ENCODE results near the gene ZNF362.
"Not testable (repeated sequence)": the region's sequence is repeated elsewhere in the genome, so short reads cannot be mapped to it uniquely, and the experiment has no call there.

The ZNF362 gene

DNA sequence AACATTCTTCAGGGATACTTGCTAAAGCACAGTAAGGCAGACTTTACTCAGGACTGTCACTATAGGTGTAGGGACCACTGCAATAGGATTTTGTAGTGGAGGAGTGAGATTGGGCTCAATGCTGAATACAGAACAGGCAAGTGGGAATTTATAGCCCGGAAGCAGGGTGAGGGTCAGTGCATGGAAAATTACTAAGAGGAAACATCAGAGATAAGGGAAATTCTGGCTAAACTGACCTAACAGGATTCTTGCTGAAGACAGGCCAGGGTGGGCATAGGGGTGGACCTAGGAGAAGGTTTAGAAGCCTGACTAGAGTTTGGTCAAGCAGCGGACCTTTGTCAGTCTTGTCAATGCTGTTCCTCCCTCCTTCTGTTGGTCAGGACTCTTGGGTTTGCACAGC is 20.8 kb upstream of the ZNF362 start:
- Histone ChIP-seq H3K79me2 (ENCODE audit: control insufficient read depth, low read length) (no peaks in the 10 kb centered on the region), H3K36me3 (ENCODE audit: control insufficient read depth, low read length) (no peaks in the 10 kb centered on the region), H3F3A (ENCODE audit: control insufficient read depth, insufficient read depth) (no peaks in the 10 kb centered on the region), H3K4me2 (ENCODE audit: low read length) (no peak overlapping the region), H3K4me1 (ENCODE audit: control insufficient read depth, low read length) (no peaks in the 10 kb centered on the region), H3K27me3 (ENCODE audit: control insufficient read depth, low read length) (peaks cover 5% of the 10 kb centered on the region), H3K9me3 (ENCODE audit: control insufficient read depth, insufficient read depth, low read length) (no peaks in the 10 kb centered on the region), H3K27ac (ENCODE audit: low read depth, low read length) (no peak overlapping the region), H4K20me1 (ENCODE audit: control insufficient read depth, insufficient read depth, low read depth, low read length) (no peaks in the 10 kb centered on the region), H3K4me3 (ENCODE audit: low read length) (no peak overlapping the region), H3K9me2 (replicated peaks; ENCODE audit: control insufficient read depth, low read length) (no peaks in the 10 kb centered on the region)
- TF ChIP-seq EZH2phosphoT487 (IDR thresholded peaks at IDR 0.05; ENCODE audit: borderline replicate concordance, low read length) = no peak
- TF ChIP-seq, protein P1, sequence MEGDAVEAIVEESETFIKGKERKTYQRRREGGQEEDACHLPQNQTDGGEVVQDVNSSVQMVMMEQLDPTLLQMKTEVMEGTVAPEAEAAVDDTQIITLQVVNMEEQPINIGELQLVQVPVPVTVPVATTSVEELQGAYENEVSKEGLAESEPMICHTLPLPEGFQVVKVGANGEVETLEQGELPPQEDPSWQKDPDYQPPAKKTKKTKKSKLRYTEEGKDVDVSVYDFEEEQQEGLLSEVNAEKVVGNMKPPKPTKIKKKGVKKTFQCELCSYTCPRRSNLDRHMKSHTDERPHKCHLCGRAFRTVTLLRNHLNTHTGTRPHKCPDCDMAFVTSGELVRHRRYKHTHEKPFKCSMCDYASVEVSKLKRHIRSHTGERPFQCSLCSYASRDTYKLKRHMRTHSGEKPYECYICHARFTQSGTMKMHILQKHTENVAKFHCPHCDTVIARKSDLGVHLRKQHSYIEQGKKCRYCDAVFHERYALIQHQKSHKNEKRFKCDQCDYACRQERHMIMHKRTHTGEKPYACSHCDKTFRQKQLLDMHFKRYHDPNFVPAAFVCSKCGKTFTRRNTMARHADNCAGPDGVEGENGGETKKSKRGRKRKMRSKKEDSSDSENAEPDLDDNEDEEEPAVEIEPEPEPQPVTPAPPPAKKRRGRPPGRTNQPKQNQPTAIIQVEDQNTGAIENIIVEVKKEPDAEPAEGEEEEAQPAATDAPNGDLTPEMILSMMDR (IDR thresholded peaks at IDR 0.05; ENCODE audit: low read depth, low read length, poor library complexity, severe bottlenecking) = no peak

DNA sequence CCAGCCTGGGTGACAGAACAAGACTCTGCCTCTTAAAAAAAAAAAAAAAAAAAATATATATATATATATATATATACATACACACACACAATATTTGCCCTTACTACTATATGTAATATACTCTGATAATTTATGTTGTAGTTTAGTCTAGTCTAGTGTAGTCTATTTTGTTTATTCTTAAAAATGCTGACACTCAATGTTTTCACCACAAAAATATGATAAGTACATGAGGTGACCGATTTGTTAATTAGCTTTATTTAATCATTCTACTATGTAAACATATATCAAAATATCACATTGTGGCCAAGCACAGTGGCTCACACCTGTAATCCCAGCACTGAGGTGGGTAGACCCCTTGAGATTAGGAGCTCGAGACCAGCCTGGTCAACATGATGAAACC is 19.8 kb upstream of the ZNF362 start:
- H3K4me3 ChIP-seq (ENCODE audit: low read length) = no peak overlapping the region
- H3F3A ChIP-seq (ENCODE audit: control insufficient read depth, insufficient read depth) = no peaks in the 10 kb centered on the region
- H3K36me3 ChIP-seq (ENCODE audit: control insufficient read depth, low read length) = no peaks in the 10 kb centered on the region
- TF ChIP-seq, protein P1 (IDR thresholded peaks at IDR 0.05; ENCODE audit: low read depth, low read length, poor library complexity, severe bottlenecking) = no peak
- no peak for TF ChIP-seq EZH2phosphoT487 (IDR thresholded peaks at IDR 0.05; ENCODE audit: borderline replicate concordance, low read length)
- no peak overlapping the region for H3K4me2 ChIP-seq (ENCODE audit: low read length)
- H3K9me2 ChIP-seq (replicated peaks; ENCODE audit: control insufficient read depth, low read length) = no peaks in the 10 kb centered on the region
- no peaks in the 10 kb centered on the region for H4K20me1 ChIP-seq (ENCODE audit: control insufficient read depth, insufficient read depth, low read depth, low read length)
- no peaks in the 10 kb centered on the region for H3K79me2 ChIP-seq (ENCODE audit: control insufficient read depth, low read length)
- H3K27me3 ChIP-seq (ENCODE audit: control insufficient read depth, low read length) = peaks cover 8% of the 10 kb centered on the region
- no peak overlapping the region for H3K27ac ChIP-seq (ENCODE audit: low read depth, low read length)
- no peaks in the 10 kb centered on the region for H3K9me3 ChIP-seq (ENCODE audit: control insufficient read depth, insufficient read depth, low read length)
- H3K4me1 ChIP-seq (ENCODE audit: control insufficient read depth, low read length) = no peaks in the 10 kb centered on the region

DNA sequence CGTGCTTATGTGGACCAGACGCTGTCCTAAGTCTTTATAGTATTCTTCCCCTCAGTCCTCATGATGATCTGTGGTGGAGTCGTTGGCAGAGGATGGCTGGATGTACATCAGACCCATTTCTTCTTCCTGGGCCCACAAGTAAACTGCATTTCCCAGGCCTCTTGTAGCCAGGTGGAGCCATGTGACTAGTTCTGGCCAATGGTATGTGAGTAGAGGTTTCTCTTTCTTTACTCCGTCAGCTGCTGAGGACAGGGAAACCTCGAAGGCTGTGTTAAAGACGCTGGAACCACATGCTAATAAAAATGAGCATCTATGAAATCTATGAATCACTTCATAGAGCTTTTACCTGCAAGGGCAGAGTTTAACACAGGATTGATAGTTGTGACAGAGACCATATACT is 18.7 kb upstream of the ZNF362 start:
- TF ChIP-seq, protein P1 (IDR thresholded peaks at IDR 0.05; ENCODE audit: low read depth, low read length, poor library complexity, severe bottlenecking) = no peak
- no peak for TF ChIP-seq EZH2phosphoT487 (IDR thresholded peaks at IDR 0.05; ENCODE audit: borderline replicate concordance, low read length)
- Histone ChIP-seq H3F3A (ENCODE audit: control insufficient read depth, insufficient read depth) (no peaks in the 10 kb centered on the region), H3K4me2 (ENCODE audit: low read length) (no peak overlapping the region)

DNA sequence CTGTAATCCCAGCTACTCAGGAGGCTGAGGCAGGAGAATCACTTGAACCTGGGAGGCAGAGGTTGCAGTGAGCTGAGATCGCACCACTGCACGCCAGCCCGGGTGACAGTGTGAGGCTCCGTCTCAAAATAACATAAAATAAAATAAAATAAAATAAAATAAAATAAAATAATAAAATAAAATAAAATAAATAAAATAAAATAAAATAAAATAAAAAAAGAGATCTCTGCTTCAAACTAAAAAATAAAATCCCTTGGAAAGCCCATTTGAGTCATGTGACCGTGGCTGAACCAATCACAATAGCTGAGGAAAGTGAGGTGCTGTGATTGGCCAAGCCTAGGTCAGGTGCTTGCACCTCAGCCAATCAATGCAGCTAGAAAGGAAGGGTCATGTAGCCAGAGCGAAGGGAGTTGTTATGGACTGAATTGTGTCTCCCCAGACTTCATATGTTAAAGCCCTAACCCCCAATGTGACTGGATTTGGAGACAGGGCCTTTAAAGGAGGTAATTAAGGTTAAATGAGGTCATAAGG is 18.0 kb upstream of the ZNF362 start:
- H3K36me3 ChIP-seq (ENCODE audit: control insufficient read depth, low read length); H3K79me2 ChIP-seq (ENCODE audit: control insufficient read depth, low read length); H3K9me3 ChIP-seq (ENCODE audit: control insufficient read depth, insufficient read depth, low read length); H3K4me2 ChIP-seq (ENCODE audit: low read length); H3K27ac ChIP-seq (ENCODE audit: low read depth, low read length); H4K20me1 ChIP-seq (ENCODE audit: control insufficient read depth, insufficient read depth, low read depth, low read length); H3K4me3 ChIP-seq (ENCODE audit: low read length); H3F3A ChIP-seq (ENCODE audit: control insufficient read depth, insufficient read depth); H3K4me1 ChIP-seq (ENCODE audit: control insufficient read depth, low read length); H3K9me2 ChIP-seq (replicated peaks; ENCODE audit: control insufficient read depth, low read length): not testable (repeated sequence)
- H3K27me3 ChIP-seq (ENCODE audit: control insufficient read depth, low read length) = peaks cover 12% of the 10 kb centered on the region

More for the DNA sequence above, 18.7 kb upstream of the ZNF362 start:
- no peak overlapping the region for H3K27ac ChIP-seq (ENCODE audit: low read depth, low read length)
- no peaks in the 10 kb centered on the region for H3K9me2 ChIP-seq (replicated peaks; ENCODE audit: control insufficient read depth, low read length)
- H3K27me3 ChIP-seq (ENCODE audit: control insufficient read depth, low read length) = peaks cover 12% of the 10 kb centered on the region
- no peaks in the 10 kb centered on the region for H3K36me3 ChIP-seq (ENCODE audit: control insufficient read depth, low read length)
- H3K4me3 ChIP-seq (ENCODE audit: low read length) = no peak overlapping the region
- H4K20me1 ChIP-seq (ENCODE audit: control insufficient read depth, insufficient read depth, low read depth, low read length) = no peaks in the 10 kb centered on the region
- H3K4me1 ChIP-seq (ENCODE audit: control insufficient read depth, low read length) = no peaks in the 10 kb centered on the region
- no peaks in the 10 kb centered on the region for H3K9me3 ChIP-seq (ENCODE audit: control insufficient read depth, insufficient read depth, low read length)
- no peaks in the 10 kb centered on the region for H3K79me2 ChIP-seq (ENCODE audit: control insufficient read depth, low read length)

DNA sequence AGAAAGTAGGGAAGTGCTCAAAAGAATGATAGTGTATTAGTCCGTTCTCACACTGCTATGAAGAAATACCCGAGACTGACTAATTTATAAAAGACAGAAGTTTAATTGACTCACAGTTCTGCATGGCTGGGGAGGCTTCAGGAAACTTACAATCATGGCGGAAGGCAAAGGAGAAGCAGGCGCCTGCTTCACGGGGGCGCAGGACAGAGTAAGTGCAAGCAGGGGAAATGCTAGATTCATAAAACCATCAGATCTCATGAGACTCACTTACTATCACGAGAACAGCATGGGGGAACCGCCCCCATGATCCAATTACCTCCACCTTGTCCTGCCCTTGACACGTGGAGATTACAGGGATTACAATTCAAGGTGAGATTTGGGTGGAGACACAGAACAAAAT is 16.9 kb upstream of the ZNF362 start:
- H3K27ac ChIP-seq (ENCODE audit: low read depth, low read length); H3K4me1 ChIP-seq (ENCODE audit: control insufficient read depth, low read length); H4K20me1 ChIP-seq (ENCODE audit: control insufficient read depth, insufficient read depth, low read depth, low read length); H3K79me2 ChIP-seq (ENCODE audit: control insufficient read depth, low read length); H3K4me2 ChIP-seq (ENCODE audit: low read length); H3F3A ChIP-seq (ENCODE audit: control insufficient read depth, insufficient read depth); H3K36me3 ChIP-seq (ENCODE audit: control insufficient read depth, low read length); H3K4me3 ChIP-seq (ENCODE audit: low read length); H3K9me3 ChIP-seq (ENCODE audit: control insufficient read depth, insufficient read depth, low read length); H3K9me2 ChIP-seq (replicated peaks; ENCODE audit: control insufficient read depth, low read length): not testable (repeated sequence)
- peaks cover 12% of the 10 kb centered on the region for H3K27me3 ChIP-seq (ENCODE audit: control insufficient read depth, low read length)
